Measurements from ENCODE around the gene UTS2B. TPM values are rescaled to one million over a fixed set of nuclear protein-coding genes. Genes with fewer than 3 reads are reported as not detected.

The UTS2B gene
- total and polyA plus RNA-seq, 2 experiments from 2014 or later = 0.21 TPM; not detected in 1

DNA sequence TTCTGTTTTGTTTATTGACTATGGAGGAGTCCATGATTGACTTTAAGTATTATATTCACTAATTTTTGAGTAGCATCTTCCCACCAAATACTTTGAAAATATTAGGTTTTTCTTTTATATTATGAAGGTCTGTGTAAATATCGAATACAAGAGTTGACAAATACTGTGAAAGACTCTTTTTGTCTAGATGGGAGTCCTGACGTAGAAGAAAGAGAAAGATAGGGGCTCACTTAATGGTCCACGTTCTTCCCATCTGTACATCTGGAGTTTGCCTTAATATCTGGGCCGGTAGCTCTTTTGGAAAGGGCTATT lies 7.8 kb upstream of the UTS2B start:
- Histone ChIP-seq H4K20me1 (replicated peaks; ENCODE audit: insufficient read depth) (no peaks in the 10 kb centered on the region), H3K4me3 (no peak overlapping the region), H3K4me1 (ENCODE audit: insufficient read depth) (peaks cover 19% of the 10 kb centered on the region; the same call in 1 of the 2 replicates), H2AFZ (no peak overlapping the region), H3K9me2 (ENCODE audit: insufficient read depth) (no peaks in the 10 kb centered on the region), H3K27me3 (ENCODE audit: insufficient read depth) (no peaks in the 10 kb centered on the region), H3F3A (replicated peaks; ENCODE audit: low read depth) (no peaks in the 10 kb centered on the region), H3K27ac (ENCODE audit: low read depth) (no peak overlapping the region), H3K4me2 (no peak overlapping the region), H3K36me3 (ENCODE audit: insufficient read depth) (no peaks in the 10 kb centered on the region), H3K79me2 (replicated peaks; ENCODE audit: insufficient read depth) (peaks cover 65% of the 10 kb centered on the region)
- no peak overlapping the region for H3K27ac Mint-ChIP-seq
- H3K36me3 Mint-ChIP-seq (ENCODE audit: low read depth) = no peaks in the 10 kb centered on the region
- H3K4me3 Mint-ChIP-seq = no peak overlapping the region
- no peaks in the 10 kb centered on the region for H3K9me3 Mint-ChIP-seq
- DNase-seq (ENCODE audit: low spot score) (no peak), ATAC-seq (no peak)
- TF ChIP-seq JUNB (IDR thresholded peaks at IDR 0.05; ENCODE audit: unreplicated experiment) = no peak
- TF ChIP-seq, protein P1, sequence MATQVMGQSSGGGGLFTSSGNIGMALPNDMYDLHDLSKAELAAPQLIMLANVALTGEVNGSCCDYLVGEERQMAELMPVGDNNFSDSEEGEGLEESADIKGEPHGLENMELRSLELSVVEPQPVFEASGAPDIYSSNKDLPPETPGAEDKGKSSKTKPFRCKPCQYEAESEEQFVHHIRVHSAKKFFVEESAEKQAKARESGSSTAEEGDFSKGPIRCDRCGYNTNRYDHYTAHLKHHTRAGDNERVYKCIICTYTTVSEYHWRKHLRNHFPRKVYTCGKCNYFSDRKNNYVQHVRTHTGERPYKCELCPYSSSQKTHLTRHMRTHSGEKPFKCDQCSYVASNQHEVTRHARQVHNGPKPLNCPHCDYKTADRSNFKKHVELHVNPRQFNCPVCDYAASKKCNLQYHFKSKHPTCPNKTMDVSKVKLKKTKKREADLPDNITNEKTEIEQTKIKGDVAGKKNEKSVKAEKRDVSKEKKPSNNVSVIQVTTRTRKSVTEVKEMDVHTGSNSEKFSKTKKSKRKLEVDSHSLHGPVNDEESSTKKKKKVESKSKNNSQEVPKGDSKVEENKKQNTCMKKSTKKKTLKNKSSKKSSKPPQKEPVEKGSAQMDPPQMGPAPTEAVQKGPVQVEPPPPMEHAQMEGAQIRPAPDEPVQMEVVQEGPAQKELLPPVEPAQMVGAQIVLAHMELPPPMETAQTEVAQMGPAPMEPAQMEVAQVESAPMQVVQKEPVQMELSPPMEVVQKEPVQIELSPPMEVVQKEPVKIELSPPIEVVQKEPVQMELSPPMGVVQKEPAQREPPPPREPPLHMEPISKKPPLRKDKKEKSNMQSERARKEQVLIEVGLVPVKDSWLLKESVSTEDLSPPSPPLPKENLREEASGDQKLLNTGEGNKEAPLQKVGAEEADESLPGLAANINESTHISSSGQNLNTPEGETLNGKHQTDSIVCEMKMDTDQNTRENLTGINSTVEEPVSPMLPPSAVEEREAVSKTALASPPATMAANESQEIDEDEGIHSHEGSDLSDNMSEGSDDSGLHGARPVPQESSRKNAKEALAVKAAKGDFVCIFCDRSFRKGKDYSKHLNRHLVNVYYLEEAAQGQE (IDR thresholded peaks at IDR 0.05; ENCODE audit: unreplicated experiment) = no peak
- TF ChIP-seq POLR2AphosphoS5 (IDR thresholded peaks at IDR 0.05; ENCODE audit: low read depth) = no peak
- TF ChIP-seq EZH2 (IDR thresholded peaks at IDR 0.05; ENCODE audit: low read depth, unreplicated experiment) = no peak
- TF ChIP-seq STAT1 (IDR thresholded peaks at IDR 0.05; ENCODE audit: unreplicated experiment) = no peak
- TF ChIP-seq ZNF331 (CRISPR knock-in tag; IDR thresholded peaks at IDR 0.05; ENCODE audit: low read depth) = no peak
- TF ChIP-seq EZH2phosphoT487 (IDR thresholded peaks at IDR 0.05; ENCODE audit: unreplicated experiment) = no peak
- TF ChIP-seq, protein P2, sequence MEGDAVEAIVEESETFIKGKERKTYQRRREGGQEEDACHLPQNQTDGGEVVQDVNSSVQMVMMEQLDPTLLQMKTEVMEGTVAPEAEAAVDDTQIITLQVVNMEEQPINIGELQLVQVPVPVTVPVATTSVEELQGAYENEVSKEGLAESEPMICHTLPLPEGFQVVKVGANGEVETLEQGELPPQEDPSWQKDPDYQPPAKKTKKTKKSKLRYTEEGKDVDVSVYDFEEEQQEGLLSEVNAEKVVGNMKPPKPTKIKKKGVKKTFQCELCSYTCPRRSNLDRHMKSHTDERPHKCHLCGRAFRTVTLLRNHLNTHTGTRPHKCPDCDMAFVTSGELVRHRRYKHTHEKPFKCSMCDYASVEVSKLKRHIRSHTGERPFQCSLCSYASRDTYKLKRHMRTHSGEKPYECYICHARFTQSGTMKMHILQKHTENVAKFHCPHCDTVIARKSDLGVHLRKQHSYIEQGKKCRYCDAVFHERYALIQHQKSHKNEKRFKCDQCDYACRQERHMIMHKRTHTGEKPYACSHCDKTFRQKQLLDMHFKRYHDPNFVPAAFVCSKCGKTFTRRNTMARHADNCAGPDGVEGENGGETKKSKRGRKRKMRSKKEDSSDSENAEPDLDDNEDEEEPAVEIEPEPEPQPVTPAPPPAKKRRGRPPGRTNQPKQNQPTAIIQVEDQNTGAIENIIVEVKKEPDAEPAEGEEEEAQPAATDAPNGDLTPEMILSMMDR (conservative IDR thresholded peaks at IDR 0.05; ENCODE audit: low read depth in 2 of 2) = no peak
- no peak for TF ChIP-seq NANOG (IDR thresholded peaks at IDR 0.05; ENCODE audit: borderline replicate concordance)
- TF ChIP-seq CREB1 (CRISPR knock-in tag; IDR thresholded peaks at IDR 0.05; ENCODE audit: low read depth) = no peak
- TF ChIP-seq, protein P3, sequence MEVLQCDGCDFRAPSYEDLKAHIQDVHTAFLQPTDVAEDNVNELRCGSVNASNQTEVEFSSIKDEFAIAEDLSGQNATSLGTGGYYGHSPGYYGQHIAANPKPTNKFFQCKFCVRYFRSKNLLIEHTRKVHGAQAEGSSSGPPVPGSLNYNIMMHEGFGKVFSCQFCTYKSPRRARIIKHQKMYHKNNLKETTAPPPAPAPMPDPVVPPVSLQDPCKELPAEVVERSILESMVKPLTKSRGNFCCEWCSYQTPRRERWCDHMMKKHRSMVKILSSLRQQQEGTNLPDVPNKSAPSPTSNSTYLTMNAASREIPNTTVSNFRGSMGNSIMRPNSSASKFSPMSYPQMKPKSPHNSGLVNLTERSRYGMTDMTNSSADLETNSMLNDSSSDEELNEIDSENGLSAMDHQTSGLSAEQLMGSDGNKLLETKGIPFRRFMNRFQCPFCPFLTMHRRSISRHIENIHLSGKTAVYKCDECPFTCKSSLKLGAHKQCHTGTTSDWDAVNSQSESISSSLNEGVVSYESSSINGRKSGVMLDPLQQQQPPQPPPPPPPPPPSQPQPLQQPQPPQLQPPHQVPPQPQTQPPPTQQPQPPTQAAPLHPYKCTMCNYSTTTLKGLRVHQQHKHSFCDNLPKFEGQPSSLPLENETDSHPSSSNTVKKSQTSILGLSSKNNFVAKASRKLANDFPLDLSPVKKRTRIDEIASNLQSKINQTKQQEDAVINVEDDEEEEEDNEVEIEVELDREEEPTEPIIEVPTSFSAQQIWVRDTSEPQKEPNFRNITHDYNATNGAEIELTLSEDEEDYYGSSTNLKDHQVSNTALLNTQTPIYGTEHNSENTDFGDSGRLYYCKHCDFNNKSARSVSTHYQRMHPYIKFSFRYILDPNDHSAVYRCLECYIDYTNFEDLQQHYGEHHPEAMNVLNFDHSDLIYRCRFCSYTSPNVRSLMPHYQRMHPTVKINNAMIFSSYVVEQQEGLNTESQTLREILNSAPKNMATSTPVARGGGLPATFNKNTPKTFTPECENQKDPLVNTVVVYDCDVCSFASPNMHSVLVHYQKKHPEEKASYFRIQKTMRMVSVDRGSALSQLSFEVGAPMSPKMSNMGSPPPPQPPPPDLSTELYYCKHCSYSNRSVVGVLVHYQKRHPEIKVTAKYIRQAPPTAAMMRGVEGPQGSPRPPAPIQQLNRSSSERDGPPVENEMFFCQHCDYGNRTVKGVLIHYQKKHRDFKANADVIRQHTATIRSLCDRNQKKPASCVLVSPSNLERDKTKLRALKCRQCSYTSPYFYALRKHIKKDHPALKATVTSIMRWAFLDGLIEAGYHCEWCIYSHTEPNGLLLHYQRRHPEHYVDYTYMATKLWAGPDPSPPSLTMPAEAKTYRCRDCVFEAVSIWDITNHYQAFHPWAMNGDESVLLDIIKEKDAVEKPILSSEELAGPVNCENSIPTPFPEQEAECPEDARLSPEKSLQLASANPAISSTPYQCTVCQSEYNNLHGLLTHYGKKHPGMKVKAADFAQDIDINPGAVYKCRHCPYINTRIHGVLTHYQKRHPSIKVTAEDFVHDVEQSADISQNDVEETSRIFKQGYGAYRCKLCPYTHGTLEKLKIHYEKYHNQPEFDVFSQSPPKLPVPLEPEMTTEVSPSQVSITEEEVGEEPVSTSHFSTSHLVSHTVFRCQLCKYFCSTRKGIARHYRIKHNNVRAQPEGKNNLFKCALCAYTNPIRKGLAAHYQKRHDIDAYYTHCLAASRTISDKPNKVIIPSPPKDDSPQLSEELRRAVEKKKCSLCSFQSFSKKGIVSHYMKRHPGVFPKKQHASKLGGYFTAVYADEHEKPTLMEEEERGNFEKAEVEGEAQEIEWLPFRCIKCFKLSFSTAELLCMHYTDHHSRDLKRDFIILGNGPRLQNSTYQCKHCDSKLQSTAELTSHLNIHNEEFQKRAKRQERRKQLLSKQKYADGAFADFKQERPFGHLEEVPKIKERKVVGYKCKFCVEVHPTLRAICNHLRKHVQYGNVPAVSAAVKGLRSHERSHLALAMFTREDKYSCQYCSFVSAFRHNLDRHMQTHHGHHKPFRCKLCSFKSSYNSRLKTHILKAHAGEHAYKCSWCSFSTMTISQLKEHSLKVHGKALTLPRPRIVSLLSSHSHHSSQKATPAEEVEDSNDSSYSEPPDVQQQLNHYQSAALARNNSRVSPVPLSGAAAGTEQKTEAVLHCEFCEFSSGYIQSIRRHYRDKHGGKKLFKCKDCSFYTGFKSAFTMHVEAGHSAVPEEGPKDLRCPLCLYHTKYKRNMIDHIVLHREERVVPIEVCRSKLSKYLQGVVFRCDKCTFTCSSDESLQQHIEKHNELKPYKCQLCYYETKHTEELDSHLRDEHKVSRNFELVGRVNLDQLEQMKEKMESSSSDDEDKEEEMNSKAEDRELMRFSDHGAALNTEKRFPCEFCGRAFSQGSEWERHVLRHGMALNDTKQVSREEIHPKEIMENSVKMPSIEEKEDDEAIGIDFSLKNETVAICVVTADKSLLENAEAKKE (CRISPR knock-in tag; IDR thresholded peaks at IDR 0.05) = no peak
- no peak for TF ChIP-seq ZNF114 (CRISPR knock-in tag; IDR thresholded peaks at IDR 0.05)
- peaks cover 35% of the 10 kb centered on the region; the same call in 2 of the 3 replicates for H3K4me1 Mint-ChIP-seq
- no peaks in the 10 kb centered on the region for H3K27me3 Mint-ChIP-seq (ENCODE audit: insufficient read depth, low read depth, poor library complexity)

All from GM23338 (cell line).